PC-3 (cell line): ENCODE results near the gene PROX1. TPM values are rescaled to one million over a fixed set of nuclear protein-coding genes. Genes with fewer than 3 reads are reported as not detected.

ENCODE experiments used
- ATAC-seq: fragments of 200-7000 bp; cut with Tn5 transposase; 2 replicates; pipeline ENCODE4 v1.9.1; 2020; ENCODE audit warnings: mild to moderate bottlenecking, moderate library complexity
- BruUV-seq: library from RNA; stranded (reverse); fragments of 400-500 nt; replicated peaks from 2 replicates; lab custom pipeline; 2021; lab: Mats Ljungman, UMichigan
- CTCF ChIA-PET: fragments of 300-600 bp; sonication (Branson Sonifier 250); formaldehyde crosslinking; loops from one replicate; lab custom pipeline; 2022; ENCODE audit warnings: antibody characterized with exemption; lab: Charles Lee
- POLR2A ChIA-PET: fragments of 300-600 bp; sonication (Branson Sonifier 250); formaldehyde crosslinking; loops from one replicate; lab custom pipeline; 2022; ENCODE audit warnings: antibody characterized with exemption; ENCODE audit not compliant: unreplicated experiment; lab: Charles Lee
- DNase-seq: peaks from one replicate; pipeline ENCODE4 v3.0.0-alpha.2; 2015
- H2AFZ ChIP-seq: fragments of 300-600 bp; sonication (generic); 2 replicates; pipeline ENCODE4 v1.6.0; 2016; ENCODE audit warnings: antibody characterized with exemption, low read length
- H3F3A ChIP-seq: fragments of 300-600 bp; sonication (generic); one replicate; pipeline ENCODE4 v1.6.0; 2017; ENCODE audit warnings: antibody characterized with exemption, low read length, control low read depth, mild to moderate bottlenecking; ENCODE audit not compliant: unreplicated experiment
- H3K27ac ChIP-seq: fragments of 300-600 bp; sonication (generic); 2 replicates; pipeline ENCODE4 v1.5.1; 2016; ENCODE audit warnings: mild to moderate bottlenecking, low read length
- H3K27me3 ChIP-seq: fragments of 300-600 bp; sonication (generic); 2 replicates; pipeline ENCODE4 v1.6.1; 2016; ENCODE audit warnings: low read length, mixed read lengths
- H3K36me3 ChIP-seq: fragments of 300-600 bp; sonication (generic); 2 replicates; pipeline ENCODE4 v1.6.1; 2016; ENCODE audit warnings: low read depth, mixed run types, low read length, mixed read lengths
- H3K4me1 ChIP-seq: fragments of 300-600 bp; sonication (generic); 2 replicates; pipeline ENCODE4 v1.5.1; 2016; ENCODE audit warnings: low read length; ENCODE audit not compliant: insufficient read depth
- H3K4me2 ChIP-seq: fragments of 300-600 bp; sonication (generic); 2 replicates; pipeline ENCODE4 v1.6.0; 2016; ENCODE audit warnings: low read length
- H3K4me3 ChIP-seq: fragments of 300-600 bp; sonication (generic); 2 replicates; pipeline ENCODE4 v1.5.1; 2016; ENCODE audit warnings: mild to moderate bottlenecking, low read length, mixed read lengths
- H3K79me2 ChIP-seq: fragments of 300-600 bp; sonication (generic); 2 replicates; pipeline ENCODE4 v1.6.1; 2017; ENCODE audit warnings: low read length, mixed read lengths
- H3K9ac ChIP-seq: fragments of 300-600 bp; sonication (generic); 2 replicates; pipeline ENCODE4 v1.6.0; 2016; ENCODE audit warnings: mild to moderate bottlenecking, low read length
- H3K9me2 ChIP-seq: fragments of 300-600 bp; sonication (generic); replicated peaks from 2 replicates; pipeline ENCODE4 v1.6.1; 2016; ENCODE audit warnings: mixed run types, low read length, mixed read lengths
- H3K9me3 ChIP-seq: fragments of 300-600 bp; sonication (generic); 2 replicates; pipeline ENCODE4 v1.6.1; 2016; ENCODE audit warnings: low read length, mixed read lengths
- H4K20me1 ChIP-seq: fragments of 300-600 bp; sonication (generic); 2 replicates; pipeline ENCODE4 v1.6.1; 2016; ENCODE audit warnings: low read length, mixed read lengths
- EZH2 ChIP-seq: fragments of 300-600 bp; sonication (generic); IDR thresholded peaks from one replicate; pipeline ENCODE4 v1.6.1; 2017; ENCODE audit warnings: antibody characterized with exemption, mild to moderate bottlenecking, low read length; ENCODE audit not compliant: unreplicated experiment
- EZH2phosphoT487 ChIP-seq: fragments of 300-600 bp; sonication (generic); IDR thresholded peaks from 2 replicates; pipeline ENCODE4 v1.6.1; 2018; ENCODE audit warnings: mild to moderate bottlenecking, antibody characterized with exemption, low read length, borderline replicate concordance
- intact Hi-C: fragments of 100-400 bp; cut with micrococcal nuclease; formaldehyde crosslinking; loops from 2 replicates; pipeline ENCODE4 v1.9.0; 2023
- total RNA-seq: library from RNA; depleted of rRNA; stranded (reverse); fragments of >200 nt; gene quantifications from 2 replicates; pipeline ENCODE4 v1.2.3, GENCODE V29; 2014
- TF ChIP-seq, protein P1 (sequence below): fragments of 300-600 bp; sonication (generic); conservative IDR thresholded peaks from 2 replicates; pipeline ENCODE4 v1.5.1; 2017; ENCODE audit warnings: antibody characterized with exemption, low read depth, mild to moderate bottlenecking, low read length

PROX1 gene
- total RNA-seq, 1 experiment from 2014 or later: not detected

DNA sequence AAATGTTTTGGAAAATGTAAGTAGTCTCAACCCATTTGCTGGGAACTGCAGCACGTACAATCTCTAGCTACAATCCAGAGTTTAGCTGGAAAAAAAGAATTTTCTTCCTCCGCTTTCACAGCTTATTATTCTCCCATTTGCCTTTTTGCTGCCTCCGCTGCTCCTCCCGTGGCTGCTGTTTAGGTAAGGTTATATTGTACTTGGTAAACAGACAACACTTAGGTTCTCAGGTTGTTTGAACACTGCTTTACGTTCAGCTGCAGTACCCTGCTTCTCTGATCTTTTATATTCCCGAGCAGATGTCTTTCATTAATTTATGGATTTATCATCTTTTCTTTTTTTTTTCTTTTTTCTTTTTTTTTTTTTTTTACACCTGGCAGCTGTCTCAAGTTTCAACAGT, 14.3 kb downstream of the PROX1 start:
- TF ChIP-seq, protein P1, sequence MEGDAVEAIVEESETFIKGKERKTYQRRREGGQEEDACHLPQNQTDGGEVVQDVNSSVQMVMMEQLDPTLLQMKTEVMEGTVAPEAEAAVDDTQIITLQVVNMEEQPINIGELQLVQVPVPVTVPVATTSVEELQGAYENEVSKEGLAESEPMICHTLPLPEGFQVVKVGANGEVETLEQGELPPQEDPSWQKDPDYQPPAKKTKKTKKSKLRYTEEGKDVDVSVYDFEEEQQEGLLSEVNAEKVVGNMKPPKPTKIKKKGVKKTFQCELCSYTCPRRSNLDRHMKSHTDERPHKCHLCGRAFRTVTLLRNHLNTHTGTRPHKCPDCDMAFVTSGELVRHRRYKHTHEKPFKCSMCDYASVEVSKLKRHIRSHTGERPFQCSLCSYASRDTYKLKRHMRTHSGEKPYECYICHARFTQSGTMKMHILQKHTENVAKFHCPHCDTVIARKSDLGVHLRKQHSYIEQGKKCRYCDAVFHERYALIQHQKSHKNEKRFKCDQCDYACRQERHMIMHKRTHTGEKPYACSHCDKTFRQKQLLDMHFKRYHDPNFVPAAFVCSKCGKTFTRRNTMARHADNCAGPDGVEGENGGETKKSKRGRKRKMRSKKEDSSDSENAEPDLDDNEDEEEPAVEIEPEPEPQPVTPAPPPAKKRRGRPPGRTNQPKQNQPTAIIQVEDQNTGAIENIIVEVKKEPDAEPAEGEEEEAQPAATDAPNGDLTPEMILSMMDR: no peak
- no peak for TF ChIP-seq EZH2
- no peak for TF ChIP-seq EZH2phosphoT487
- Histone ChIP-seq H3K4me2 (no peak overlapping the region), H3K4me3 (no peak overlapping the region), H3K9ac (no peak overlapping the region), H3K79me2 (no peaks in the 10 kb centered on the region), H3F3A (no peaks in the 10 kb centered on the region), H4K20me1 (no peaks in the 10 kb centered on the region), H3K4me1 (0 out of 2 replicates have a peak, but pooled peaks cover 6% of the 10 kb centered on the region), H3K27ac (no peak overlapping the region), H3K27me3 (peaks cover 78% of the 10 kb centered on the region), H3K9me2 (no peaks in the 10 kb centered on the region), H3K9me3 (no peaks in the 10 kb centered on the region), H2AFZ (no peak overlapping the region), H3K36me3 (no peaks in the 10 kb centered on the region)
- BruUV-seq: no TSS peak
- DNase-seq (no peak), ATAC-seq (no peak)
- ChIA-PET POLR2A (interaction anchor here (0.5 to 1.0 kb wide), 2 partner anchors 14 to 24 kb away, joined by 4 to 6 read pairs; partner anchors contain the start of gene PROX1), CTCF (no interaction called here)
- intact Hi-C loops: no loop called here

DNA sequence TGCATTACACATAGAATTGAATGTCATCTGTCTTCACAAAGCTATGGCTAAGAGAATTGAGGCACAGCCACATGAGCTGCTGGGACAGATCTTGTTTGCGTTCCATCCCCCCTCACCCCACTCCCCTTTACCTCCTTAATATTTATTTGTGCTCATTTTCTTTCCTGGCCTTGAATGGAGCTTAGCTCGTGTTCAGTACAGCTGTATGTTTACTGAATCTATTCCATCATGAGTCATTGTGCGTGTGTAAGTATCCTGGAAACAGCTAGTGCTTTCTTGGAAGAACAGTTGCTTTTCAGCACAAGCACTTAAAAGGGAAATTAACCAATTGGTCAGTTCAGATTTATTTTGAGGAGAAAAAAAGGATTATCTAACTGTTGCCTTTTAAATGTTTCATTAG, 14.7 kb downstream of the PROX1 start:
- intact Hi-C loops: no loop called here
- H3F3A ChIP-seq: no peaks in the 10 kb centered on the region
- H3K4me1 ChIP-seq: 0 out of 2 replicates have a peak, but pooled peaks cover 6% of the 10 kb centered on the region
- no peak overlapping the region for H2AFZ ChIP-seq
- ATAC-seq (peak; percentile 97), DNase-seq (peak; percentile 76)
- no peaks in the 10 kb centered on the region for H3K9me3 ChIP-seq
- no peaks in the 10 kb centered on the region for H3K79me2 ChIP-seq
- no peaks in the 10 kb centered on the region for H3K36me3 ChIP-seq
- no peak overlapping the region for H3K4me2 ChIP-seq
- H3K27ac ChIP-seq: no peak overlapping the region
- no peaks in the 10 kb centered on the region for H4K20me1 ChIP-seq
- no peak overlapping the region for H3K4me3 ChIP-seq
- POLR2A ChIA-PET: interaction anchor here (0.5 to 1.0 kb wide), 2 partner anchors 15 to 24 kb away, joined by 4 to 6 read pairs; partner anchors contain the start of gene PROX1
- H3K9me2 ChIP-seq: no peaks in the 10 kb centered on the region
- peaks cover 74% of the 10 kb centered on the region for H3K27me3 ChIP-seq
- TF ChIP-seq, protein P1: no peak
- TF ChIP-seq EZH2: no peak
- no peak for TF ChIP-seq EZH2phosphoT487
- CTCF ChIA-PET: no interaction called here
- no peak overlapping the region for H3K9ac ChIP-seq
- no TSS peak for BruUV-seq

DNA sequence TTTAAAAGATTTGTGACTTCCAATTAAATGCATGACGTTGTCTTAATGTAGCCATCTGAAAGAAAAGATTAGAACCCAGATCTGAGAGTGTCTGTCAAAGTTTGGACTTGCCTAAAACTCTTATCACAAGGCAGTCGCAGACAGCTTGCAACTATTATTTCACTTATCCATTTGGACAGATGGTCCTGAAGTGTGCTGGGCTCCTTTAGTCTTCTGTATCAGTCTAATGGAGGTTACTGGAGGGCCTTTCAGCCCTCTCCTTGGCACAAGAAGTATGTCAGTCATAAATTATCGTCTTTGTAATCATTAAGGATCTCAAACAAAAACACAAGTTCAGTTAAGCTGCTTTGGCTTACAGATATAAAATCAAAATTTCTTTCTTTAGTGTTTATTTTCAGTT, 15.5 kb downstream of the PROX1 start:
- ATAC-seq (no peak), DNase-seq (no peak)
- H3K9me3 ChIP-seq: no peaks in the 10 kb centered on the region
- no peak overlapping the region for H2AFZ ChIP-seq
- TF ChIP-seq EZH2 (no peak), EZH2phosphoT487 (no peak)
- TF ChIP-seq, protein P1: no peak
- H4K20me1 ChIP-seq: no peaks in the 10 kb centered on the region
- no TSS peak for BruUV-seq
- H3K27me3 ChIP-seq: peaks cover 67% of the 10 kb centered on the region
- intact Hi-C loops: no loop called here
- H3K36me3 ChIP-seq: no peaks in the 10 kb centered on the region
- H3K79me2 ChIP-seq: no peaks in the 10 kb centered on the region
- H3K4me2 ChIP-seq: no peak overlapping the region
- H3K9ac ChIP-seq: no peak overlapping the region
- H3K4me1 ChIP-seq: 0 out of 2 replicates have a peak, but pooled peaks cover 6% of the 10 kb centered on the region
- H3K4me3 ChIP-seq: no peak overlapping the region
- ChIA-PET POLR2A (no interaction called here), CTCF (no interaction called here)
- H3K27ac ChIP-seq: no peak overlapping the region
- H3K9me2 ChIP-seq: no peaks in the 10 kb centered on the region
- H3F3A ChIP-seq: no peaks in the 10 kb centered on the region
